OCI-LY7 (cell line): ENCODE data around the gene HCFC2. TPM values are rescaled to one million over a fixed set of nuclear protein-coding genes. Genes with fewer than 3 reads are reported as not detected.

ENCODE experiments used
- BruUV-seq: library from RNA; stranded (reverse); fragments of 400-500 nt; replicated peaks from 2 replicates; lab custom pipeline; 2021; lab: Mats Ljungman, UMichigan
- CTCF ChIA-PET: fragments of 300-600 bp; sonication (Branson Sonifier 250); formaldehyde crosslinking; loops from one replicate; lab custom pipeline; 2022; ENCODE audit warnings: antibody characterized with exemption; ENCODE audit not compliant: unreplicated experiment; lab: Charles Lee
- POLR2A ChIA-PET: fragments of 300-600 bp; sonication (Branson Sonifier 250); formaldehyde crosslinking; loops from one replicate; lab custom pipeline; 2022; ENCODE audit warnings: antibody characterized with exemption; lab: Charles Lee
- DNase-seq: peaks from one replicate; pipeline ENCODE4 v3.0.0-alpha.2; 2015; ENCODE audit warnings: low spot score
- H2AFZ ChIP-seq: fragments of 200-600 bp; sonication (generic), shearing (Covaris generic); 2 replicates; pipeline ENCODE4 v1.6.1; 2014; ENCODE audit warnings: mild to moderate bottlenecking, antibody characterized with exemption, low read length, moderate library complexity
- H3K27ac ChIP-seq: fragments of 200-600 bp; sonication (generic); 2 replicates; pipeline ENCODE4 v1.5.1; 2014; ENCODE audit warnings: mixed run types, low read depth, mild to moderate bottlenecking, moderate library complexity, low read length, inconsistent platforms; ENCODE audit not compliant: poor library complexity, severe bottlenecking
- H3K36me3 ChIP-seq: fragments of 200-600 bp; sonication (generic); 2 replicates; pipeline ENCODE4 v1.6.1; 2014; ENCODE audit warnings: mild to moderate bottlenecking, antibody characterized with exemption, low read length, moderate library complexity, mixed read lengths; ENCODE audit not compliant: insufficient read depth
- H3K4me1 ChIP-seq: fragments of 200-600 bp; sonication (generic); 2 replicates; pipeline ENCODE4 v1.5.1; 2014; ENCODE audit warnings: mild to moderate bottlenecking, low read length; ENCODE audit not compliant: insufficient read depth, poor library complexity, severe bottlenecking
- H3K4me2 ChIP-seq: fragments of 200-600 bp; sonication (generic); 2 replicates; pipeline ENCODE4 v1.6.1; 2014; ENCODE audit warnings: mild to moderate bottlenecking, low read length
- H3K4me3 ChIP-seq: fragments of 200-600 bp; sonication (generic); 2 replicates; pipeline ENCODE4 v1.5.1; 2014; ENCODE audit warnings: mild to moderate bottlenecking, low read depth, low read length; ENCODE audit not compliant: poor library complexity, severe bottlenecking
- H3K79me2 ChIP-seq: fragments of 200-600 bp; sonication (generic); 2 replicates; pipeline ENCODE4 v1.6.1; 2016; ENCODE audit warnings: low read depth, mild to moderate bottlenecking, low read length, moderate library complexity, mixed read lengths; ENCODE audit not compliant: insufficient read depth
- H3K9me2 ChIP-seq: fragments of 200-600 bp; sonication (generic); 2 replicates; pipeline ENCODE4 v1.6.1; 2016; ENCODE audit warnings: mild to moderate bottlenecking, low read length, mixed read lengths; ENCODE audit not compliant: insufficient read depth
- H3K9me3 ChIP-seq: fragments of 200-600 bp; sonication (generic); 2 replicates; pipeline ENCODE4 v1.6.1; 2014; ENCODE audit warnings: mild to moderate bottlenecking, mixed run types, low read length, mixed read lengths
- H4K20me1 ChIP-seq: fragments of 200-600 bp; sonication (generic); 2 replicates; pipeline ENCODE4 v1.6.1; 2014; ENCODE audit warnings: mild to moderate bottlenecking, antibody characterized with exemption, low read length, moderate library complexity, mixed read lengths; ENCODE audit not compliant: insufficient read depth
- CTCF ChIP-seq: fragments of 200-600 bp; sonication (generic); conservative IDR thresholded peaks from 2 replicates; pipeline ENCODE4 v1.5.1; 2014; ENCODE audit warnings: mild to moderate bottlenecking, antibody characterized with exemption, low read length, moderate library complexity, mixed read lengths
- EZH2phosphoT487 ChIP-seq: fragments of 200-600 bp; sonication (generic); IDR thresholded peaks from 2 replicates; pipeline ENCODE4 v1.6.1; 2018; ENCODE audit warnings: low read depth, borderline replicate concordance, mild to moderate bottlenecking, mixed run types, antibody characterized with exemption, low read length, moderate library complexity, mixed read lengths
- intact Hi-C: fragments of 100-400 bp; cut with micrococcal nuclease; formaldehyde crosslinking; loops from one replicate; pipeline ENCODE4 v1.10.0; 2022; ENCODE audit not compliant: unreplicated experiment
- total RNA-seq, 2 experiments: library from RNA; depleted of rRNA in 1 of 2; stranded (reverse); fragments of >200 nt in 1 of 2; shearing (Covaris generic) in 1 of 2; gene quantifications; 2 replicates each; pipeline ENCODE4 v1.2.3, GENCODE V29; 2014 to 2022

HCFC2 gene
- total RNA-seq, 2 experiments from 2014 or later = 8.7 to 11.8 TPM

- H4K20me1 ChIP-seq = no peaks in the 10 kb centered on the region
- POLR2A ChIA-PET = no interaction called here
- H3K79me2 ChIP-seq = no peaks in the 10 kb centered on the region
- no peak overlapping the region for H2AFZ ChIP-seq
- no peaks in the 10 kb centered on the region for H3K4me1 ChIP-seq
- CTCF ChIA-PET = no interaction called here
- no peak for DNase-seq
- H3K27ac ChIP-seq = no peak overlapping the region
- H3K4me2 ChIP-seq = no peak overlapping the region
- no peak for TF ChIP-seq CTCF
- no peak for TF ChIP-seq EZH2phosphoT487
- no TSS peak for BruUV-seq
- no peaks in the 10 kb centered on the region for H3K9me3 ChIP-seq
- no peak overlapping the region for H3K4me3 ChIP-seq
- peaks cover 63% of the 10 kb centered on the region for H3K36me3 ChIP-seq
- intact Hi-C loops = no loop called here
- H3K9me2 ChIP-seq = no peaks in the 10 kb centered on the region
Observed at GRCh38 chr12:104094284-104094683, 30.0 kb downstream of the HCFC2 start.

GRCh38 chr12:104095289-104095688 is 31.0 kb downstream of the HCFC2 start:
- peaks cover 68% of the 10 kb centered on the region for H3K36me3 ChIP-seq
- POLR2A ChIA-PET = interaction anchor here (1.0 kb wide), 1 partner anchor 91 kb away, joined by 3 read pairs; no protein-coding TSS in a partner anchor
- intact Hi-C loops = no loop called here
- H2AFZ ChIP-seq = no peak overlapping the region
- BruUV-seq = no TSS peak
- H3K27ac ChIP-seq = no peak overlapping the region
- H3K4me3 ChIP-seq = no peak overlapping the region
- no peaks in the 10 kb centered on the region for H3K79me2 ChIP-seq
- DNase-seq = no peak
- TF ChIP-seq EZH2phosphoT487 = no peak
- no peak for TF ChIP-seq CTCF
- no peaks in the 10 kb centered on the region for H3K4me1 ChIP-seq
- no peaks in the 10 kb centered on the region for H4K20me1 ChIP-seq
- H3K9me3 ChIP-seq = no peaks in the 10 kb centered on the region
- no peaks in the 10 kb centered on the region for H3K9me2 ChIP-seq
- CTCF ChIA-PET = no interaction called here
- H3K4me2 ChIP-seq = no peak overlapping the region

GRCh38 chr12:104097954-104098353 is 33.6 kb downstream of the HCFC2 start:
- Histone ChIP-seq H3K4me1 (no peaks in the 10 kb centered on the region), H3K9me2 (no peaks in the 10 kb centered on the region), H4K20me1 (no peaks in the 10 kb centered on the region), H3K79me2 (no peaks in the 10 kb centered on the region), H3K36me3 (peaks cover 67% of the 10 kb centered on the region), H3K4me2 (no peak overlapping the region), H3K27ac (no peak overlapping the region), H3K4me3 (no peak overlapping the region), H3K9me3 (no peaks in the 10 kb centered on the region), H2AFZ (no peak overlapping the region)
- TF ChIP-seq EZH2phosphoT487 = no peak
- ChIA-PET CTCF (interaction anchor here (0.8 kb wide), 1 partner anchor 11 kb away, joined by 3 read pairs; no protein-coding TSS in a partner anchor), POLR2A (interaction anchor here (0.6 to 1.8 kb wide), 6 partner anchors 10 to 79 kb away, joined by 3 to 6 read pairs (median 4); no protein-coding TSS in a partner anchor)
- intact Hi-C loops = no loop called here
- no peak for DNase-seq
- BruUV-seq = no TSS peak
